Thymus (tissue), 11 donors: ENCODE results near the gene SNCA. TPM values are rescaled to one million over a fixed set of nuclear protein-coding genes. Genes with fewer than 3 reads are reported as not detected.

Source experiments
- DNase-seq, 9 donors: peaks; one replicate each; pipeline ENCODE4 v3.0.0-alpha.2; 2013; ENCODE audit warnings: low spot score in 9 of 9, low read depth in 6 of 9, missing footprints in 1 of 9
- H3K27ac ChIP-seq, 2 donors: one replicate each; pipeline ENCODE4 v1.5.1; 2013; ENCODE audit warnings: control low read depth in 1 of 2, low read depth in 1 of 2, low read length in 1 of 2, mild to moderate bottlenecking in 1 of 2, moderate library complexity in 1 of 2
- H3K27me3 ChIP-seq, 2 donors: one replicate each; pipeline ENCODE4 v1.5.1; 2013; ENCODE audit warnings: low read length in 1 of 2; ENCODE audit not compliant: control insufficient read depth in 2 of 2, insufficient read depth in 1 of 2
- H3K36me3 ChIP-seq, 2 donors: one replicate each; pipeline ENCODE4 v1.5.1; 2013; ENCODE audit warnings: low read length in 1 of 2, mild to moderate bottlenecking in 1 of 2, moderate library complexity in 1 of 2; ENCODE audit not compliant: control insufficient read depth in 2 of 2, insufficient read depth in 2 of 2
- H3K4me1 ChIP-seq, 2 donors: one replicate each; pipeline ENCODE4 v1.5.1; 2013; ENCODE audit warnings: low read length in 2 of 2; ENCODE audit not compliant: control insufficient read depth in 2 of 2, insufficient read depth in 2 of 2
- H3K4me3 ChIP-seq, 2 donors: one replicate each; pipeline ENCODE4 v1.5.1; 2013; ENCODE audit warnings: low read length in 2 of 2, control low read depth in 1 of 2, mild to moderate bottlenecking in 1 of 2
- H3K9me3 ChIP-seq, 2 donors: one replicate each; pipeline ENCODE4 v1.5.1; 2013; ENCODE audit warnings: low read length in 1 of 2, mild to moderate bottlenecking in 1 of 2; ENCODE audit not compliant: control insufficient read depth in 2 of 2, insufficient read depth in 1 of 2
- WGBS: extraction: QIAGEN DNeasy Blood & Tissue Kit; methylation state at CpG from one replicate; pipeline ENCODE4 v1.1.7; 2013; 5-methylcytosine and 5-hydroxymethylcytosine counted together
- polyA plus RNA-seq: library from polyadenylated mRNA; stranded (reverse); fragments of 200-250 nt; gene quantifications from one replicate; pipeline ENCODE4 v1.2.3, GENCODE V29; 2013
- total RNA-seq: library from RNA; stranded (reverse); fragments of 120-200 nt; gene quantifications from one replicate; pipeline ENCODE4 v1.2.4, GENCODE V29; 2013
- donor health status: healthy.

SNCA gene
- total and polyA plus RNA-seq, 2 donors: 7.9 to 14.1 TPM

DNA sequence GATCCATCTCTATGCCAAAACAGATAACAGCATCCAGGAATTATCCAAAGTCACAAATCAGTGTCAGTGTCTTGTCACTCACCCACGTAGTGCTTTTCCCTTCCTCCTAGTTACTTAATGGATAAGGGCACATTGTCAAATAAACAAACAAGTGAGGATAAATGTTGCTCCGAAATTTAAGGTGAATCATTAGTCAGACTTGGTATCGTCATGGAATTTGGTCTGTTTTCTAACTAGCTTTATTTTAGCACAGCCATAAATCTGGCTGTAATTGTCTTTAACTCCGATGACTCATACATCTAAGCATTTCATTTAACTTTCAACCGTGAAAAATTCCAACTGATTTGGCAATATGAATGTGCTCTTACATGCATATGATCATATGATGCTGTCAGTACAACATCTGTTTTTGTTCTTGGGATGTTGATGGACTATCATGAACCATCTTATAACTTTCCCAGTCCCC is 83.3 kb downstream of the SNCA start:
- peak in 1 of 9 donors; percentile 22 for DNase-seq
- Histone ChIP-seq H3K27ac (peak overlapping the region; percentile 64 to 68), H3K4me3 (no peak overlapping the region), H3K9me3 (no peaks in the 10 kb centered on the region), H3K36me3 (no peaks in the 10 kb centered on the region), H3K27me3 (no peaks in the 10 kb centered on the region), H3K4me1 (peaks cover 0 to 5% of the 10 kb centered on the region in 2 donors)
- WGBS: 91% methylated on average over 5 of the region's 5 CpGs

DNA sequence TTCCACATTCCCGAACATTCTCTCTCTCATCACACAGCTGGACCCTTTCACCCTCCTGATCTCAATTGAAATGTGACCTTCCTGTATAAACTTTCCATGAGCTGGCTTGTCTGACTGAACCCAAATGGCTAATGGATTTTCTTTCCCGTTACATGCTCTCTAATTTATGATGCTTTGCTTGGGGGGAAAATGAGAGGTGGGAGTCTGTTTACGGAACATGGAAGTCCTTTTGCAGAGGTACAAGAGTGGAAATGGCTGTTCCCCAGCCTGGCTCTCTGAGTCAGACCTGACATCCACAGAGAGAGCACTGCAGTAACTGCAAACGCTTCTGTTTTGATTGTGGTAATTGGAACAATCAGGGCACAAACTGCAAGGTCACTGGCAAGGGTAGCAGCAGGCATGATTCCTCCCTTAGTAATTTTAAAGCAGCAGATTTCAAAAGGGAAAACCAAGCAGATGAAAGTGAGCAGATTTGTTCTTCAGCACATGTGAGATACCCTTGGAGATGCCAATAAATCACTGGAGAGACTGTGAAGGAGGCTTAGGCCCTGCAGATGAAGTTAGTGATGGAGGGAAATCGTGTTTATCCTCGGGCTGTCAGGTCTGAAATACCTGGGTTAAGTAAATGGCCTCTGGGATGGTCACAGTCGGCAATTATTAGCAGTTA is 83.9 kb downstream of the SNCA start:
- H3K4me1 ChIP-seq: peaks cover 0 to 5% of the 10 kb centered on the region in 2 donors
- H3K36me3 ChIP-seq: no peaks in the 10 kb centered on the region
- no peak overlapping the region for H3K4me3 ChIP-seq
- WGBS: 95% methylated on average over 7 of the region's 7 CpGs
- no peaks in the 10 kb centered on the region for H3K27me3 ChIP-seq
- DNase-seq: no peak
- peak overlapping the region; percentile 64 to 68 for H3K27ac ChIP-seq
- no peaks in the 10 kb centered on the region for H3K9me3 ChIP-seq

DNA sequence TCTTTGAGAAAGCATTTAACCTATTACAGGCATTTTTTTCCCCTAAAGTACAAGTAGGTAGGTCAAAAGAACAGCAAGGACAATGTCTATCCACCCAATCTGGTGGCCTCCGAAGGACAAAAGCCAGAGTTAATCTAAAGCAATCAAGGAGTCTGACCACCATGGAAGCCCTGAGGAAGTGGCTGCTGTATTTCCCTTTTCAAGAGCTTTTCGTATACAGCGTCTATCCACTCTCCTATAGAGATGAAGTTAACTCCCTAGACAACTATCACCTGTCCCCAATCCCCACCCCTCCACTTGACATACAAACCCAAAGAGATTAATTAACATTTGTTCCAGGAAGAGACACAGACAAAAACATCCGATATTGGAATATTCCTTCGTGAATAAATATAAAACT is 85.5 kb downstream of the SNCA start:
- 97% methylated on average over 5 of the region's 5 CpGs for WGBS
- peaks cover 0 to 5% of the 10 kb centered on the region in 2 donors for H3K4me1 ChIP-seq
- no peaks in the 10 kb centered on the region for H3K9me3 ChIP-seq
- H3K27me3 ChIP-seq: no peaks in the 10 kb centered on the region
- DNase-seq: no peak
- no peak overlapping the region for H3K4me3 ChIP-seq
- no peaks in the 10 kb centered on the region for H3K36me3 ChIP-seq
- no peak overlapping the region for H3K27ac ChIP-seq

DNA sequence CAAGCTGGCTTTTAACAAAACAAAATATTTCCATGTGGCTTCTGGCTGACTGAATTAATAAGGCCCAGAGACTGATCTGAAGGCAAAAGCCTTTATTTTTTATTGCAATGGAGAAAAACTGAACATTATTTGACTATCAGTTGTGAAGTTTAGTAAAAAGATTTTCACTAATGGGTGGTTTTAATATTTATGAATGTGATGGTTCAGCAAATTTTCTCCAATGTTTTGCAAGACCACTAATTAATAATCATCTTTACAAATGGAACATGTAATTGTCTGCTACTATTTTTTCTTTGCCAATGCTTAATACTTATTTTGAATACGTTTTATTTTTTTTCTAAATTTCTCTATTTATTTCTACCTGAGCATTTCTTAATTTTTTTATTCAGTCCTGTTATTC is 90.6 kb downstream of the SNCA start:
- DNase-seq: no peak
- Histone ChIP-seq H3K4me3 (no peak overlapping the region), H3K36me3 (no peaks in the 10 kb centered on the region), H3K27me3 (no peaks in the 10 kb centered on the region), H3K9me3 (no peaks in the 10 kb centered on the region), H3K27ac (no peak overlapping the region), H3K4me1 (no peaks in the 10 kb centered on the region)
- 99% methylated on average over 1 of the region's 1 CpG for WGBS

DNA sequence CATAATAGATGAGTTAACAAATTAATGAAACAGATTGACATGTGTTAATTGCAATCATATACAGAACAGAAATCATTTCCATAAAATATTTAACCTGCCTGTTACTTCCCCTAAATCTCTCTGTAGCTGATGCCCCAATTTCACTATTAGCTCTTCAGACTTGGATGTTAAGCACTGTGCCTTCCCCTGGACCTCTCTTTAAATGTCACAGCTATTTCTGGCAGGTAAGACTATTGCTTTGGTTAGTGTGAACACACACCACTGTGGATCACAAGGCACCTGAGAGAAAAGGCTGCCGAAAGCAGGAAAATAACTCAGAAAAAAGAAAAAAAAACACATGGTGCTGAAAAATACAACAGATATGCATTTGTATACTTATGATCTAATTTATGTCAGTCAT is 91.3 kb downstream of the SNCA start:
- 98% methylated on average over 1 of the region's 1 CpG for WGBS
- DNase-seq: no peak
- no peak overlapping the region for H3K27ac ChIP-seq
- H3K9me3 ChIP-seq: no peaks in the 10 kb centered on the region
- no peak overlapping the region for H3K4me3 ChIP-seq
- no peaks in the 10 kb centered on the region for H3K36me3 ChIP-seq
- H3K27me3 ChIP-seq: no peaks in the 10 kb centered on the region
- no peaks in the 10 kb centered on the region for H3K4me1 ChIP-seq

DNA sequence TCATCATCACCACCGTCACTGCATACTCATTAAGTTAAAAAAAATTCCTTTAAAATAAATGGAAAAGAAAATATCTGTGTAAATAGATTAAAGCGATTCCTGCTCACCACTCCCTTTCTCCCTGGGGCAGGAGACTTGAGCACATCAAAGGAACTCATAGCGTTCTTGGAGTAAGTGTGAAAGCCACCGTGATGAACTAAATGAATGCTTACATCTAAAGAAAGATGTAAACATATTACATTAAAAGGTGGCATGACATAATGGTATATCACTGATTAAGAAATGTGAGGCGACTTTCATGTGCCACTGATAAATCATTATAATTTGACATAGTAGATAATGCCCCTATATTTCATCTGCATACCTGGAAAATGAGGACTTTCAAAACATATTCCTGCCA is 92.0 kb downstream of the SNCA start:
- Histone ChIP-seq H3K4me1 (no peaks in the 10 kb centered on the region), H3K27me3 (no peaks in the 10 kb centered on the region), H3K36me3 (no peaks in the 10 kb centered on the region), H3K9me3 (no peaks in the 10 kb centered on the region), H3K4me3 (no peak overlapping the region), H3K27ac (no peak overlapping the region)
- WGBS: 97% methylated on average over 5 of the region's 5 CpGs
- DNase-seq: no peak

DNA sequence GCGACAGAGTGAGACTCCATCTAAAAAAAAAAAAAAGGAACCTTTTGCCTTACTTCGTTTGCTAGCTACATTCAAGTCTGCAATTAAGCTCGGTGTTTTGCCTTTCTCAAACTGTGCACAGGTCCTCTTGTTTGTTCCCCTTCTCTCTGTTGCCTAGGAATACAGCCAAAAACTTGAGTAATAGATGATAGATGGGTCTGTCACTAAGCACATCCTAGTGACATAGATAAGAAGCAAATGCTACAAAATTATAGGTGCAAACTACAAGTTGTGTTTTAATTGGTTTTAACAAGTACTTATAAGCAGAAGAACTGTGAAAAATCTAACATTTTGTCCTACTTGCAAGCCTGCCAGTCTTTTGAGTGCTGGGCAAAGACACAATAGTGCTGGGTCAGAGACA is 95.2 kb downstream of the SNCA start:
- Histone ChIP-seq H3K36me3 (no peaks in the 10 kb centered on the region), H3K9me3 (no peaks in the 10 kb centered on the region), H3K27ac (no peak overlapping the region), H3K4me1 (no peaks in the 10 kb centered on the region), H3K4me3 (no peak overlapping the region), H3K27me3 (no peaks in the 10 kb centered on the region)
- 94% methylated on average over 3 of the region's 3 CpGs for WGBS
- no peak for DNase-seq

DNA sequence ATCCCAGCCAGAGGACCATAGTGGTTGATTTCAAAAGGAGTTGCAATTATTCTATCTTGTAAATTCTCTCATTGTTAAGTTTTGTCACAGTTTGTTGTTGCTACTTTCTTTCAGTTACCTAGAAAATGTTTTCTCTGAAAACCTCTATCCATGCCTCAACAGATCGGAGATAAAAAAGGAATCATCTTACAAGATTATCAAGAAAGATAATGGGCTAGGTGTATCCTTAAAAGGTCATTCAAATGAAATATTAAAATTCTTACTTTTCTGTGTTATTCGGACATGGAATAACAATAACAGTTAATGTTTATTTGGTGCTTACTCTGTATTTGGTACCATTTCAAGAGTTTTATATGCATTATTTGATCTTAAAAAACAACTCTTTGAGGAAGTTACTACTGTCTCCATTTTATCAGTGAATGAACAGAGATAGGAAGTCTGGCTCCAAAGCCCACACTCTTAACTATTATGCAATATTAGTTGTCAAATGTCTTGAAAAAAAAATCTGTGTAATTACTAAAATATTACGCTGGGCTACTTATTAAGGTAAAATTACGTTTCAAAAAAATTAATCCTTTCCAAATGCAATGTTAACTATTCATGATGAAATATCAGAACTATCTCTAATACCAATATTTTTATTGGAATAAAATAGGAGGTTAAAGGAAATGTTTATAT is 97.5 kb downstream of the SNCA start:
- H3K4me3 ChIP-seq: no peak overlapping the region
- DNase-seq: no peak
- H3K27me3 ChIP-seq: no peaks in the 10 kb centered on the region
- 96% methylated on average over 4 of the region's 4 CpGs for WGBS
- no peak overlapping the region for H3K27ac ChIP-seq
- H3K9me3 ChIP-seq: no peaks in the 10 kb centered on the region
- H3K4me1 ChIP-seq: no peaks in the 10 kb centered on the region
- H3K36me3 ChIP-seq: no peaks in the 10 kb centered on the region

DNA sequence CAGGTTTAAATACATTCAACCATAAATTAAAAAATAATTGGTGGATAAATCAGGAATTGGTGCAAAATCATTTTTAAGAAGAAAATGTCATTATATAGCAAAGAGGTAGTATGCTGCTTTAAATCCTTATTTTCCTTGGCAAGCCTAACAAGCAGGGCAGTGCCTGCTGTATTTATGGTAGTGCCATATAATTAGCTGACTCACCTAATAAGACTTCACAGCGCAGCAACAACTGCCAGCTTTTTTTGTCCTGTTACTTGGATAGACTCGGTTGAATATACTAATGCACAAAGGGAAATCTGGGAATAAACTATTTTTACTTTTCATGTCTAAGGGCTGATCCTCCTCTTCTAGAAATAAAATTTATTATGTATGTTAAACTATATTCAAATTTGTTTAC is 99.1 kb downstream of the SNCA start:
- no peaks in the 10 kb centered on the region for H3K4me1 ChIP-seq
- no peak overlapping the region for H3K4me3 ChIP-seq
- H3K27ac ChIP-seq: no peak overlapping the region
- H3K36me3 ChIP-seq: no peaks in the 10 kb centered on the region
- DNase-seq: no peak
- H3K27me3 ChIP-seq: no peaks in the 10 kb centered on the region
- no peaks in the 10 kb centered on the region for H3K9me3 ChIP-seq
- WGBS: 99% methylated on average over 2 of the region's 2 CpGs
